ENCODE data around the gene SOCS2. TPM values are rescaled to one million over a fixed set of nuclear protein-coding genes. Genes with fewer than 3 reads are reported as not detected.

Gene SOCS2, protein sequence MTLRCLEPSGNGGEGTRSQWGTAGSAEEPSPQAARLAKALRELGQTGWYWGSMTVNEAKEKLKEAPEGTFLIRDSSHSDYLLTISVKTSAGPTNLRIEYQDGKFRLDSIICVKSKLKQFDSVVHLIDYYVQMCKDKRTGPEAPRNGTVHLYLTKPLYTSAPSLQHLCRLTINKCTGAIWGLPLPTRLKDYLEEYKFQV
- total RNA-seq (2014; rRNA removed; shearing (Covaris generic)): 13.3 and 16.6 TPM in 2 replicates

DNA sequence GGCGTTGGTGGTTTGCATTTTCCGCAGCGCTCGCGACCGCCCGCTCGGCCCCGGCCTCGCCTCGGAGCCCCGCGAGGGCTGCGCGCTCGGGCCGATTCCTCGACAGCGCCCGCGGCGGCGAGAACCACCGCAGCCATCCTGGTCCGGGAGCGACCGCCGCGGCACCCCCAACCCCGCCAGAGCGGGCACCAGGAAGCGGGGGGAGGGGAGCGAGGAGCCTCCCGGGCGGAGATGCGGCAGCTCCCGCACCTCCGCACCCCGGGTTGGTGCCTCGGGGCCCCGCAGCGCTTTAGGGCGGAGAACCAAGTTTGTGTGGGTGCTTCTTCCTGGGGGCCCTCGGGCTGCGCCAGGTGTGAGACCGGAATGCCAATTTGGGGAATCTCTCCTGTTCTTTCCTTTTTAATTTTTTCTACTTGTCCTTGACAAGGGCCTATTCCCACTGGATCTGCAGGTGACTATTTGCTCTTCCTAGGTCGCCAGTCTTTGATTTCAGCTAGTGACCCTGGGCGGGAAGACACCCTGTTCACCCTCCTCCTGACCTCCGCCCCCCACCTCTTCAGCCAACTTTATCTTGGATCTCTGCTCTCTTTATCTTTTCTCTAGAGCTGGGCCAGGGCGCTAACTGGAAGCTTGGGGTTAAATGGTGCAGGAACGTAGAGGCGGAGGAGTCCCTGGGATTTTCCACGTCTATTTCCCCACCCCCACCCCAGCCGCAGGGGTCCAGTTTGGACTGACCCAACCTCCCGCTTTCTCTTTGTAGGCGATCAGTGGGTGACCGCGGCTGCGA, at the start of gene SOCS2:
Gene SOCS2 (plus strand): TSS at position 751 of the 787 bp plus-strand sequence. CDS start 223 bp downstream, outside the sequence.
- Histone ChIP-seq H3K36me3 (no peaks in the 10 kb centered on the region), H3K4me1 (no peaks in the 10 kb centered on the region), H3K27ac (peak within 1 kb of the TSS; percentile 65; the same call in 1 of the 2 replicates), H3K4me3 (peak within 1 kb of the TSS; percentile 72), H3K9me3 (replicated peaks) (no peaks in the 10 kb centered on the region), H3K27me3 (no peaks in the 10 kb centered on the region)
- peak in 1 of 2 experiments; percentile 33 for DNase-seq

DNA sequence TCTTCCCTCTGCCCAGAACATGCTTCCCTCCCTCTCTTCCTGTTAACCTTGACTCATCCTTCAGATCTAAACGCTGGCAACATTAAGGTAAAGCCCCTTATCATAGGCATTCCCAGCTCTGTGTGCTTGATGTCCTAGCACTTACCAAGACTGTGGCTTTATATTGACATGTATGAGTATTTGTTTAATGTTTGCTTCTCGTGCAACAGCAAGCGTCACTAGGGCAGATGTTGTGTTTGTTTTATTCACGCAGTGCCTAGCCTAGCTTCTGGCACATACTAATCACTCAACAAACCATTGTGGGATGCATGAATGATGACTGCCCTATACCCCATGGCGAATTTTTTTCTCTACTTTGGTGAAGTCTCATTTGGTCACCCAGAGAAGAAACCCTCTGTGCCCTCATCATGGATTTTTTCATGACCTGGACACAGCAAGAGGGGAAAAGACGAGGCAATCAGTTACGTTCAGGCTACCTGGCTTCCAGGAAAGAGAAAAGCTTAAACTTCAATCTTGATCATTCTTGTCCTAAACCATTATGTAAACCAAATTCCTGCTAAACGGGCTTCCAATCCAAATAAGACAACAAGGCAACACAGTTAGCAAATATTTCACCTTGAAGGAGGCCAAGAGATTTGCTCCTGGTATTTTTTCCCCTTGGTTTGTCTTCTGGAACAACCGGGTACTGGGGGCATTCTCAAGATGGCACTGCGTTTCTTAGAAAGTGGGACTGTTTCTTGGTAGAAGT, 47.9 kb upstream of the SOCS2 start:
- peaks cover 8% of the 10 kb centered on the region for H3K4me1 ChIP-seq
- no peaks in the 10 kb centered on the region for H3K36me3 ChIP-seq
- H3K27me3 ChIP-seq: no peaks in the 10 kb centered on the region
- DNase-seq: no peak
- H3K4me3 ChIP-seq: no peak overlapping the region
- H3K9me3 ChIP-seq (replicated peaks): no peaks in the 10 kb centered on the region
- no peak overlapping the region for H3K27ac ChIP-seq

DNA sequence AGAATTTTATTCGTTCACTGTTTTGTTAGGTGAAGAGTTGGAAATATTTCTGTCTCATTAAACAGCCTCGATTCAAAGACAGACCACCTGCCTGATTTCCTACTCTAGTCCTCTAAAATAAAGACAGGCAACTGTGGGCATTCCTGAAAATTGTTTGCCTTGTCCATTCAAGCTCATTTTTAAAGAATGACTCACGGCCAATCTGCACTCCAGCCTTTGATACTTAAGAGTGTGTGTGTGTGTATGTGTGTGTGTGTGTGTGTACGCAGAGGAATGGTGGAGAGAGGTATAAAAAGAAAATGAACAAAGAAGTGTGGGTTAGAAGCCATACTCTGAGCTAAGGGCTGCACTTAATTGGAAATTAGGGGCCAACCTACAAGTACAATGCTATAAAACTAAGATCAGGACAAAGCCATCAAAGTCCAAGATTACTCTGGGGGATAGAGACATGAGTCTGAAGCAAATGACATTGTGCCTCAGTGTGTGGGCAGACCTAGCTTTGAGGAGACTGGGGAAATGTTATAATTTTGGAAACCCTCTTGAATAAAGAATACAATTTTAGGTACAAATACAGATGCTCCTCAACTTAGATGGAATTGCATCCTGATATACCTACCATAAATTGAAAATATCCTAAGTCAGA, 45.6 kb upstream of the SOCS2 start:
- no peaks in the 10 kb centered on the region for H3K9me3 ChIP-seq (replicated peaks)
- peaks cover 8% of the 10 kb centered on the region for H3K4me1 ChIP-seq
- no peaks in the 10 kb centered on the region for H3K27me3 ChIP-seq
- no peak overlapping the region for H3K4me3 ChIP-seq
- no peaks in the 10 kb centered on the region for H3K36me3 ChIP-seq
- no peak overlapping the region for H3K27ac ChIP-seq
- DNase-seq: peak; percentile 35 to 54

DNA sequence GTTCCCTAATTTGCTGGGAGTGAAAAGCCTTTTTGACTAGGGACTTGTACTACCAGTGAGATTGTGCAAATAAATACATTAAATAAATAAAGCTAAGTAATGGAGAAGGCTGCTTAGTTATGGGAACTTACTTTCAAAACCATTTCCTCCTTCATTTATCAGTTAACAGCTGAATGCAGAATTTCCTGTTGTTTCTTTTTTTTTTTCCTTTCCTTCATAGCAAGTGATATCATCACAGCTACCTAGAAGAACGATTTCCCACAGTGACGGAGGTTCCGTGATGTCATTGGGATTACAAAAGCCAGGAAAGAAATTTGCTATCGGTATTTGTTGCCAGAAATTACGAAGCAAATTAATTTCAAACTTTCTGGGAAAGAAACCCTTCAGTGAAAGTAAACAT, 42.1 kb upstream of the SOCS2 start:
- H3K4me1 ChIP-seq: peaks cover 8% of the 10 kb centered on the region
- no peak overlapping the region for H3K4me3 ChIP-seq
- H3K9me3 ChIP-seq (replicated peaks): no peaks in the 10 kb centered on the region
- no peaks in the 10 kb centered on the region for H3K27me3 ChIP-seq
- no peak overlapping the region for H3K27ac ChIP-seq
- H3K36me3 ChIP-seq: no peaks in the 10 kb centered on the region
- DNase-seq: no peak

DNA sequence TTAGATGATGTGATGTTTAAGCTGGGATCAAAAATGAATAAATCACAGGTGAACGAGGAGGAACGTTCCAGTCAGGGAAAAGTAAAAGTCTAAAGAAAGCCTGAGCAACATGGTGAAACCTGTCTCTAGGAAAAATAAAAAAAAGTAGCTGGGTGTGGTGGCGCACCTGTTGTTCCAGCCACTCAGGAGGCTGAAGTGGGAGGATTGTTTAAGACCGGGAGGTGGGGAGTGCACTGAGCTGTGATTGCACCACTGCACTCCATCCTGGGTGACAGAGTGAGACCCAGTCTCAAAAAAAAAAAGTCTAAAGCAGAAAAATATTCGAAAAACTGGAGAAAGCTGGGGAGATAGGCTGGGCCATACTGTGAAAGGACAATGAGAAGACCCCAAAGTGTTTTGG, 39.2 kb upstream of the SOCS2 start:
- Histone ChIP-seq H3K4me1 (no peaks in the 10 kb centered on the region), H3K4me3 (no peak overlapping the region), H3K9me3 (replicated peaks) (no peaks in the 10 kb centered on the region), H3K36me3 (no peaks in the 10 kb centered on the region), H3K27ac (no peak overlapping the region), H3K27me3 (no peaks in the 10 kb centered on the region)
- no peak for DNase-seq

DNA sequence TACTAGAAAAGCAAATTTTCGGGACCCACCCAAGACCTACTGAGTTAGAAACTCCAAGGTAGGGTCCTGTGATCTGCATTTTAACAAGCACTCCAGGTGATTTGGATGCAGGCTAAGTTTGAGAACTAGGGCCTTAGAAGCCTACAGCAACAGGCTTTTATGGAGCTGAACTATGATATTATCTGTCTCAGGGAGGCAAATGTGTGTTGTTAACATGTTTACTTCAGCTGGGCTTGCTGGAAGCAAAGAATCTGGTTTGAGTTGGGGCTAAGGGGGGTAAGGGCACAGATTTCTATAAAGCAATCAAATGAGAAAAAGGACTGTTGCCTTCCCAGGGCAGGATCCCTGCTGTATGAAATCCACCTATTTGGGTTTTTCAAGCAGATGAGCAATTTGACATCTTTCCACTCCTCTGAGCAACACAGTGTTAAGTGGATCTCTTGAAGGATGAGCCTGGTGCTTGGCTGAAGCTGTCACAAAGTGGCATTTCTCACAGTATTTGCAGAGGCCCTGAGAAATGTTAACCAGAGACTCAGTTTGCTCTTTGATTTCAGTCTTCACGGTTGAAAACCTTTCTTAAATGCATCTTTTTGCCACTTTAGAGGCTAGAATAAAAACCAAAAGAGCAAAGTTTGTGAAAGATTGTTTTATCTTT, 36.2 kb upstream of the SOCS2 start:
- Histone ChIP-seq H3K36me3 (no peaks in the 10 kb centered on the region), H3K27ac (no peak overlapping the region), H3K4me1 (no peaks in the 10 kb centered on the region), H3K27me3 (no peaks in the 10 kb centered on the region), H3K9me3 (replicated peaks) (no peaks in the 10 kb centered on the region), H3K4me3 (no peak overlapping the region)
- no peak for DNase-seq

DNA sequence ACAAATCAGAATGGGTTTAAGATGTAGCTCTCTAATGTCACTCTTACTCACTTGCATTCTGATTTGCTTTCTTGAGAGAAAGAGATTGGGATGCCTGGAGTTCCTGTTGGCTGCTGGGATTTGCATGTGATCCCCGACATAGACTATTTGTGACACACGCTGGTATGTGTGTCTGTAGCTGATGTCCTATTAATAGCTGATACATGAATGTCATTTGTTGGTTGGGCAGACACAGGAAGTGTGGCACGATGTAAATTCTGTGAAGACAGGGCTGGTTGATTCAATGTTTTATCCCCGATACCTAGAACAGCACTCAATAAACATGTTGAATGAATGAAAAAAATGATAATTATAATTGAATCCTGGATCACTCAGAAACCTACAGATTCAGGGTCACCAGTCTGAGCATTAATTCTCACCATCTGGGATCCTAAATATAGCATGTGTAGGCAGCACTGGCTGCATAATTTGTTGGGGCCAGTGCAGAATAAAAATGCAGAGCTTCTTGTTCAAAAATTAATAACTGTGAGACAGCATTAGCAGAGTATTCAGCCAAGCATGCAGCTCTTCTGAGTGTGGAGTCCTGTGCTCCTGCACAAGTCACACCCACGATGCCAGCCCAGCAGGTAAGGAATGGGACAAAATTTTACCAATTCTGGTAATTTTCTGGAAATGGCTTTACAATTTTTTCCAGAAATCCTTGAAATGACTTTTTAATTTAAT, 35.5 kb upstream of the SOCS2 start:
- Histone ChIP-seq H3K4me1 (no peaks in the 10 kb centered on the region), H3K4me3 (no peak overlapping the region), H3K9me3 (replicated peaks) (no peaks in the 10 kb centered on the region), H3K36me3 (no peaks in the 10 kb centered on the region), H3K27me3 (no peaks in the 10 kb centered on the region), H3K27ac (no peak overlapping the region)
- DNase-seq: no peak

DNA sequence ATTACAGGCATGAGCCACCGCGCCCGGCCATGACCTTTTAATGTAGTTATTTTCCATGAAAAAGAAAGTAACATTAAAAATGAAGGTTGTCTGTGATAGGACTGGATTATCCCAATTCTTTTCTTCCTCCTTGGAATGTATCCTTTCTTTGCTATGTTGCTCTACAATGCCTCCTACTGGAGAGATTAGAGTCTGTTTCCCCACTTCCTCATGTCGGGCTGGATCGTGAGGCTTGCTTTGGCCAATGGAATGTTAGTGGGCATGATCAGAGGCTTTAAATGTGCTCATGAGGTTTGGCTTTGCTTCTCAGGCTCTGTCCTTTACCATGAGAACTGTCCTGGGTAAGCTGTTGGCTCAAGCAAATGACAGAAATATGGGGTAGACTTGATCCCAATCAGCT, 34.7 kb upstream of the SOCS2 start:
- no peak for DNase-seq
- H3K36me3 ChIP-seq: no peaks in the 10 kb centered on the region
- H3K4me3 ChIP-seq: no peak overlapping the region
- H3K4me1 ChIP-seq: no peaks in the 10 kb centered on the region
- no peaks in the 10 kb centered on the region for H3K9me3 ChIP-seq (replicated peaks)
- no peaks in the 10 kb centered on the region for H3K27me3 ChIP-seq
- no peak overlapping the region for H3K27ac ChIP-seq

DNA sequence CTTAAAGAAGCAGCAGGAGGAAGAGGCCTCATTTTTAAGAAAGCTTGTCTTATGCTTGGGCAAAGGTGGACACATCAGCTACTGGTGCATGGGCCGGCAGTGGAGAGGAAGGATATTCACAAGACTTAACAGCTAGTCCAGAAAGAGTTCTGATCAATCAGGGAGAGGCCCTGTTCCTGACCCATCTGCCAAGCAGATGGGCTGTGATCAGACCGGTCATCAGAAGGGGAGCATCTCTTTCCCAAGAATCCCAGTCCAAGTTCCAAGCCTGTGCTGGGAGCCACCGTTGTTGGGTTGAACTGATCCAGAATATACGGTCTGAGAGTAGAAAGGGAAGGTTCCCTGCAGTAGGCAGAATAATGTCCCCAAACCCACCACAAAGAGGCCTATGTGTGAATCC, 32.7 kb upstream of the SOCS2 start:
- DNase-seq: no peak
- Histone ChIP-seq H3K9me3 (replicated peaks) (no peaks in the 10 kb centered on the region), H3K36me3 (no peaks in the 10 kb centered on the region), H3K27me3 (no peaks in the 10 kb centered on the region), H3K27ac (no peak overlapping the region), H3K4me3 (no peak overlapping the region), H3K4me1 (no peaks in the 10 kb centered on the region)

DNA sequence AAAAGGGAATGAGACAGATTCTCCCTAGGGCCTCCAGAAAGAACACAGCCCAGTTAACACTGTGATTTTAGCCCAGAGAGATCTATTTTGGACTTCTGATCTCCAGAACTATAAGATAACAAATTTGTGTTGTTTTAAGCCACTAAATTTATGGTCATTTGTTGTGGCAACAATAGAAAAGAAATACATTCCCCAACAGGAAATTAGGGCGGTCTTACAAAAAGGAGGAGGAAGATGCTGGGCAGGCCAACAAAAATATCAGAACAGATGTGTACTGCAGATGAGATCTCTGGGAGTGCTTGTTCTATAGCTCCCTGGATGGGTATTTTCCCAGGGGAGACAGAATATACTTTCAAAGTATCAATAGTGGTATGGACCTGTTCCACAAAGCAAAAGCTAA, 32.0 kb upstream of the SOCS2 start:
- H3K9me3 ChIP-seq (replicated peaks): no peaks in the 10 kb centered on the region
- H3K27ac ChIP-seq: no peak overlapping the region
- H3K36me3 ChIP-seq: no peaks in the 10 kb centered on the region
- no peaks in the 10 kb centered on the region for H3K4me1 ChIP-seq
- no peaks in the 10 kb centered on the region for H3K27me3 ChIP-seq
- H3K4me3 ChIP-seq: no peak overlapping the region
- DNase-seq: no peak

DNA sequence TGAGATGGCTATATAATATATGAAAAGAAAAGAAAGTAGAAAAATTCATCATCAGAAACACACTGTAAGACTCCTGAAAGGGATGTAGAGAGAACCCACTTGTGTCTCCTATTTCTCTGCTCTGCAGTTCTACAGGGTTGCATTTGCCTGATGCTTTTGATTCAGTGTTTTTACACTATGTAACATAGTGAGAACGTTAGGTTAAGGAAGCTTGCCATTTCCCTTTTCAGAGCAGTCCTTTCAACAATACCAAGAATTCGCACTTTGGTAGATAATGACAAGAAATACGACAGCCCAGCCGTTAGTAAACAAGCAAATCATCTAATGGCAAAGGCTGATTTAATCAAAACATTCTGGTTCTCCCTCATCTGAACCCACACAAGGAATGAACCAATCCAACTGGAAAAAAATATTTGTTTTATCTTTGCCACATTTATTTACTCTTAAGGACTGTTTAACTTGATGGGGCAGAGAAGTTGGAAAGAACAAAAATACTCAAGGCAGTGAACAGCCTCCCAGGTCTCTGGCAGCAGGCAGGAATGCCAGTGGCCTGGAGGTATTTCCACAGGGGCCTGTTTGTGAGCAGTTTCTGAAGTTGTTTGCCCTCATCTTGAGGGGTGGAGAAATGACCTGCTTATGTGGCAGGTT, 30.8 kb upstream of the SOCS2 start:
- Histone ChIP-seq H3K4me3 (no peak overlapping the region), H3K36me3 (no peaks in the 10 kb centered on the region), H3K27ac (no peak overlapping the region), H3K4me1 (no peaks in the 10 kb centered on the region), H3K27me3 (no peaks in the 10 kb centered on the region), H3K9me3 (replicated peaks) (no peaks in the 10 kb centered on the region)
- DNase-seq: no peak

DNA sequence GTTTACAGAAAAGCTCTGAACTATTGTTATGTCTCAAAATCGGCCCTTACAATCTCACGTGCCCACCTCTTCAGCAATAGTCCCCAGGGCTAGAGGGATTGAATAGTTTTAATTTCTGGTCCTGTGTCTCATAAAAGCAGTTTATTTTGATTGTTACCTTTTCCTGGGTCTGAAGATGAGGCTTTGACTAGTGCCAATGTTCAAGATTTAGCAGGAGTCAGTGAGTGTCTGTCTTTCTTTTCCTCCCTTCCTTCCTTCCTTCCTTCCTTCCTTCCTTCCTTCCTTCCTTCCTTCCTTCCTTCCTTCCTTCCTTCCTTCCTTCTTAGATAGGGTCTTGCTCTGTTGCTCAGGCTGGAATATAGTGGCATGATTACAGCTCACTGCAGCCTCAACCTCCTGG, 24.7 kb upstream of the SOCS2 start:
- DNase-seq: no peak
- no peak overlapping the region for H3K27ac ChIP-seq

DNA sequence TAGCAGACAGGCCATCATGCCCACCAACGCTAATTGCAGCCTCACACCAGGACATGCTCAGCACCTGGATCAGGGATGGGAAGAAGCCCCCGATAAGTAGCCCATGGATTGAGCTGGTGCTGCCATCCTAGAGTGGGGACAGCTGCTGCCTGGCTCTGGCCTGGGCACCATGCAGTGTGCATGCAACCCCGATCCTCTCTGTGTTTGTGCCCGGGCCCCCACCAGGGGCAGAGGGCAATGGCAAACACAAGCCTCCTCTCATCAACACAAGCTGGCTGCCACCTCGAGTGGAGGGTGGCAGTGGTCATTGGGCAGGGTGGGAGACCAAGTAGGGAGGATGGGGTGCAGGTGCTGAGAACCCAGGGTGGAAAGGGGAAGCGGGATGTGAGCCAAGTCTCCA, 23.3 kb upstream of the SOCS2 start:
- Histone ChIP-seq H3K4me1 (no peaks in the 10 kb centered on the region), H3K27me3 (no peaks in the 10 kb centered on the region)
- DNase-seq: no peak

More for the DNA sequence above, 24.7 kb upstream of the SOCS2 start:
- no peaks in the 10 kb centered on the region for H3K9me3 ChIP-seq (replicated peaks)
- H3K27me3 ChIP-seq: no peaks in the 10 kb centered on the region
- H3K4me3 ChIP-seq: no peak overlapping the region
- no peaks in the 10 kb centered on the region for H3K36me3 ChIP-seq
- H3K4me1 ChIP-seq: no peaks in the 10 kb centered on the region

More for the DNA sequence above, 23.3 kb upstream of the SOCS2 start:
- Histone ChIP-seq H3K4me3 (no peak overlapping the region), H3K9me3 (replicated peaks) (no peaks in the 10 kb centered on the region), H3K36me3 (no peaks in the 10 kb centered on the region), H3K27ac (no peak overlapping the region)

Measured in SJCRH30 (cell line).